SH-SY5Y (cell line): ENCODE results near the gene MAP1LC3B.

ENCODE experiments used
- GATA2 ChIP-seq: IDR thresholded peaks from 2 replicates; pipeline ENCODE4 v1.6.1; 2011; ENCODE audit warnings: mild to moderate bottlenecking, low read depth, low read length
- GATA3 ChIP-seq: IDR thresholded peaks from 2 replicates; pipeline ENCODE4 v1.6.1; 2011; ENCODE audit warnings: low read depth, mild to moderate bottlenecking, low read length, moderate library complexity

MAP1LC3B gene

DNA sequence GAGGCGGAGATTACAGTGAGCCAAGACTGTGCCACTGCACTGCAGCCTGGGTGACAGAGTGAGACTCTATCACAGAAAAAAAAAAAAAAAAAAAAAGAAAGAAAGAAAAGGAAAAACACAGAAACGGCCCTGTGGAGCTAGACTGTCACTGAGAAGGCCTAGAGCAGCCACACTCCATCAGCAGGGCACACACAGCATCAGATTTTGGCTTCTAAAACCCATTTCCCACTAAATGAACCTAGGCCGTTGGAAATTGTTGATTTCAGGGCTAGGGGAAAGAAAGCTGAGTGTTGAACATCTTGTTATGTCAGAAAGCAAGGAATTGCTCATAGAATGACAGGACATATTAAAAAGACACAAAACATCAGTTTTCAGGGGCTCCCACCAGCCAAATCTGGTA is 51.8 kb downstream of the MAP1LC3B start:
- TF ChIP-seq GATA2 (no peak), GATA3 (no peak)

DNA sequence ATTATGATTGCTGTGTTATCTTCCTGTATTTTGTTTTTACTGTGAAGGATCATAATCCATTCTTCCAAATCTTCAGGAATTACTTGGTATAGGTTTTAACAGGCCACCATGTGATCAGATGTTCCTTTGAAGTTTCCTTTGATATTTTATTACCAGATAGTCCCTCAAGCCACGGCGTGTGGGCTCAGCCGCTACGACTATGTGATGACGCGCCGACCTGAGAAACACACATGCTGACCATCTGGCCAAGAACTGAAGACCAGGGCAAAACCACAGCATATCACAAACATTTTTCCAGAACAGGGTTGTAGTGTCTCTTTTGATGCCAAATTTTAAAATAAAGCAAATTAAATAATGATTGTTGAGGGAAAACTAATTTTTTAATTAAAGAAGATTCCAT is 53.4 kb downstream of the MAP1LC3B start:
- no peak for TF ChIP-seq GATA3
- no peak for TF ChIP-seq GATA2

DNA sequence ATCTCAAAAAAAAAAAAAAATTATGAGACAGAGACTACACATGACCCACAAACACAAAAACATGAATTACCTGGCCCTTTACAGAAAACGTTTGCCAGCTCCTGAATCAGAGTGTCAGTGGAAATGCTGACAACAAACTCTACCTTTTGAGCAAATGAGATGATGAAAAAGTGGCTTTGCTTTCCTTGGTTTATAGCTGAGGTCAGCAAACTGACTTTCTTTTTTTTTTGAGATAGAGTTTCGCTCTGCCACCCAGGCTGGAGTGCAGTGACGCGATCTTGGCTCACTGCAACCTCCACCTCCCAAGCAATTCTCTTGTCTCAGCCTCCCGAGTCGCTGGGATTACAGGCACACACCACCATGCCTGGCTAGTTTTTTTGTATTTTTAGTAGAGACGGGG is 54.3 kb downstream of the MAP1LC3B start:
- TF ChIP-seq GATA3 (no peak), GATA2 (no peak)

DNA sequence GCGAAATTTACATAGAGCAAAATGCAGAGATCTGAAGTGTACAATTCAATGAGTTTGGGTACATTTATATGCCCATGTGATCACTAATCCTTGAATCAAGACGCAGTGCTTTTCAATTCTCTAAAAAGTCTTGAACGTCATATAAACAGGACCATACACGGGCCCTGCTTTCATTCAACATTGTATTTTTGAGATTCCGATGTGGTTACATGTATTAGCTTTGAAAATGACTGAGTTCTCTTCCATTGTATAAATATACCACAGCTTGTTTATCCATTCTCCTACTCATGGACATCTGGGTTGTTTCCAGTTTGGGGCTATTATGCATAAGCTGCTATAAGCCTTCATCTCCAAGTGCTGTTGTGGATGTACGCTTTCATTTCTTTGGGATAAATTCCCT is 55.2 kb downstream of the MAP1LC3B start:
- TF ChIP-seq GATA3 (no peak), GATA2 (no peak)

DNA sequence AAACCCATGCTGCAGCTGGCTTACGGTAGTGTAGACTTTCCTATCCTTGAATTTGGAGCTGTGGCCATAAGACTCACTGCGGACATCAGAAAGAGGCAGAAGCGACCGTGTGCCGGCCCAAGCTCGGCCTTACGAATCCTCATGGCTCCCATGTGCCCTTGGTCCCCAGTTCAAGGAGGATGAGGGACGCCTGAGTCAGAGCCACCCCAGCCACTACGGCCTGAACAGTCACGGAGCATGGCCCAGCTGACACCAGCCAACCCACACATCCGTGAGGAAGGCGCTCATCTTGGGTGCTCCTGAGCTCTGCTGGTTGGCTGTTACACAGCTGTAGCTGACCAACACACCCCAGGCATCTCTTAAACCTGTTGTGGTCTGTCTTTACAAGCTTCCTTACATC is 56.7 kb downstream of the MAP1LC3B start:
- TF ChIP-seq GATA2 (no peak), GATA3 (no peak)

DNA sequence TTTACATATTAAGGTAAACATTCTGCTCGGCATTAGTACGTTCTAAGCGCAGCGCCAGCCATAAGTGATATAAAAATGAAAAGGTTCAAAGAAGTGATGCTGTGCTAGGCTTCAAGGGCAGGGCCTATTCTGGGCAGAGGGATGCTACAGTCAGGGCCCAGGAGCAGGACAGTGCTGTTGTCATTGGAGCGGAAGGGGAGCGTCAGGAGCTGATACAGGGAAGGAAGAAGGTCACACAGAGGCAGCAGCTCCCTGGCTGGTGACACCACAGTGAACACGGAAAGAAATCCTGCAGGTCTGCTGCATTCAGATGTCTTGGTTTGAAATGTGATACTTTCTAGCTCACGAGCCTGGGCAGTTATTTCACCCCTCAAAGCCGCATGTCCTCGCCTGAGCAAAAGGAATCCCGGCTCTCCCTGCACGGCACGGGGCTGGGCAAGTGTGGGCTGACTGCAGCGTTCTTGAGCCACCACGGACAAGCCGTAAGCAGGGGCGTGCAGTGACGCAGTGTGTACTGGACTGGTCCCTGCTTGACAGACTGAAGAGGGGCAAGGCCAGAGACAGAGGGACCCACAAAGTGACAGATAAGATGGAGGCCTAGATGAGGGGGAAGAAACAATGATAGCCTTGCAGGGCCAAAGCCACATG is 59.6 kb downstream of the MAP1LC3B start:
- TF ChIP-seq GATA2 (no peak), GATA3 (no peak)

DNA sequence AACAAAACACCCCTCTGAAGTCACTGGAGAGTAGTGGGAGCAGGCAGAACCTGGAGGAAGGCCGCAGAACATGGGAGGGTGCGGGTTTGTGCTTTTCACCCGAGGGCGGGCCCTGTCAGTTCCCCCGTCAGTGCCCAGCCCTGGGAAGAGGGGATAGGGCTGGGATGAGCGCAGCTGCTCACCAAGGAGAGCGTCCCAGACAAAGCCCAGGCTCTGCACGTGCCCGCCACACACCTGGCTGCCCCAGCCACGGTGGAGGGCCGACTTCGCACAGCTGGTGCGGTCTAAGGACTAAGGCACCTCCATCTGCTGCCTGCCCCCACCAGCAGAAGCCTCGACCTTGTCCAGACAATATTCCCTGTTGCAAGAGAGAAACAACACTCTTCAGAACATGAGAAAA is 61.2 kb downstream of the MAP1LC3B start:
- no peak for TF ChIP-seq GATA2
- TF ChIP-seq GATA3, result no peak
